GM19395 (cell line): ENCODE measurements around the gene SEC14L1.

Experiments used
- ATAC-seq: cut with Tn5 transposase; IDR thresholded peaks from one replicate; pipeline ENCODE4 v1.9.1; 2021; ENCODE audit warnings: mild to moderate bottlenecking, moderate library complexity; ENCODE audit not compliant: unreplicated experiment

Gene SEC14L1

DNA sequence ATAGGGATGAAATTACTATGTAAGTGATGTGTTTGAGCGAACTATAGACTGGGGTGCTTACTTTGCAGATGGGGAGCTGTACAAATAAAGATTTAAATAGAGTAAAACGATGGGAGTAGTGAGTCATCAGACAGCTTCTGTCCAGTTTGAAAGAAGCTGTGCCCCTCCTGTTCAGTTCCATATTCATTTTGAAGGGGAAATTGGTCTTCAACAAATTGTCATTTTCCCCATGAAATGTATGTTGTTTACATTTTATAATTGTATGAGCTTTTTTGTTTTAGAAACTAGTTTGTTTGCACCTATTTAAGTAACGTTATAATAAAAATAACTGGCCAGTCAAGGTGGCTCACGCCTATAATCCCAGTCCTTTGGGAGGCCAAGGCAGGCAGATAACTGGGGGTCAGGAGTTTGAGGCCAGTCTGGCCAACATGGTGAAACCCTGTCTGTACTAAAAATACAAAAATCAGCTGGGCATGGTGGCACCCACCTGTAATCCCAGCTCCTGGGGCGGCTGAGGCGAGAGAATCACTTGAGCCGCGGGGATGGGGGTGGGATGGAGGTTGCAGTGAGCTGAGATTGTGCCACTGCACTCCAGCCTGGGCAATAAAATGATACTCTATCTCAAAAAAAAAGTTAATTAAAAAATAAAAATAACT is 20.2 kb downstream of the SEC14L1 start:
- no peak for ATAC-seq

DNA sequence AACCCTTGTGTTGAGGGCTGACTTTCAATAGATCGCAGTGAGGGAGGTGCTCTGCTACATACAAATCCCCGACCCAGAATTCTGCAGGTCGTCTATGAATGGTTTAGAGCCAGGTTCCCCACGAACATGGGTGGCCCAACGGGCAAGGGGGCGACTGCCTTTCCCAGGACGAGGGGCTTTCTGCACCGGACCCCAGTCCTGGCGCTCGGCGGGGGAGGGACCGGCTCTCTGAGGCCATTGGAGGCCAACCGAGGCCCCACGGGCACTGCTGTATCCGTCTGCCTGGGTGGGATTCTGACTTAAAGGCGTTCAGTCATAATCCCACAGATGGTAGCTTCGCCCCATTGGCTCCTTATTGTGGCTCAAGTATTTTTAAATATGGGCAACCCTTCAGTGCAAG is 21.2 kb downstream of the SEC14L1 start:
- no peak for ATAC-seq

DNA sequence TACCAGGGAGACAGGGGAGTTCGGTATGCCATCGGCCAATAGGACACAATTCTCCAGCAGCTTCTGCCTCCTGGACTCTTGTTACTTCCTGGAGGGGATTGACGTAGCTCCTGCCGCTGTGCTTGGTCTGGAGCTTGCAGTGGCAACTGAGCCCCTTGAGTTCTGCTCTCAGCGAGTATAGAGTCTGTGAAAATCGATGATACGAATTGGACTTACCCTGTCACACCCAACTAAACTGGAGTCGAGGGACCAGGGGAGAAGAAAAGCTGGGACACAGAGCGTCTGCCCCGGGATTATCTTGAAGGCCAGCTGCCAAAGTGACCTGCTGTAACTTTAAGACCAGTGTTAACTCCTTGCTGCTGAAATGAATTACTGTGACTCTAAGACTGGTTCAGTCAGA is 22.2 kb downstream of the SEC14L1 start:
- ATAC-seq: no peak

DNA sequence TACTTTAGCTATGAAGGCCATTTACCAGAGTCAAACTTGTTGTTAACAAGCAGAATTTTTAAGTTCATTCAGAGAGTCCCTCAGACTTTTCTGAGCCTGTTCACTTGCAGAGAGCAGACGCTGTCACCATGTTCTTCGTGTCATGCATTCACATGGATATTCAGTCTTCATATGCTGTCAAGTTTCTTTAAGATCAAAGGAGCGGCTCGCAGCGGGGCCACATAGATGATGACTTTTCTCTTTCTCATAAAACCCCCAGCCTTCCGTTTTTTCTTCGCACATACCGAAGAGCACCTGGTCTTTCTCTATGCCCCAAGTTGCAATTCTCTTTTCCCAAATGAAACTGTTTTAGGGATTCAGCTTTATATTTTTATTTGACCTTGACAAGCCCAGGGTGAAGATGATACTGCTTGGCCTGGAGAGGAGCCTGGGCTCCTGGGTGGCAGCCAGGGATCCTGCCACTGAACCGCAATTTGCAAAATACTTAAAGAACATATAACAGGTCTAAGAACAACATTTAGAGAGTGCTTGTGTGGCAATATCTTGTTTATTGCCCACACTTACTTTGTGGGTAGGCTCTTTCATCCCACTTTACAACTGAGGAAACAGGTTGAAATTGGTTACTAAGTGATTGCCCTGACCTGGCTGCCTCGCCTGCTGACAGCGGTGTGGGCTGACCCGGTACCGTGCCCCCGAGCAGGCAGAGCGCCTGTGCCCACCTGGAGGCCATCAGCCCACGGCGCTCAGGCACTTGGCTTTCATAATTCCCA is 22.9 kb downstream of the SEC14L1 start:
- no peak for ATAC-seq

DNA sequence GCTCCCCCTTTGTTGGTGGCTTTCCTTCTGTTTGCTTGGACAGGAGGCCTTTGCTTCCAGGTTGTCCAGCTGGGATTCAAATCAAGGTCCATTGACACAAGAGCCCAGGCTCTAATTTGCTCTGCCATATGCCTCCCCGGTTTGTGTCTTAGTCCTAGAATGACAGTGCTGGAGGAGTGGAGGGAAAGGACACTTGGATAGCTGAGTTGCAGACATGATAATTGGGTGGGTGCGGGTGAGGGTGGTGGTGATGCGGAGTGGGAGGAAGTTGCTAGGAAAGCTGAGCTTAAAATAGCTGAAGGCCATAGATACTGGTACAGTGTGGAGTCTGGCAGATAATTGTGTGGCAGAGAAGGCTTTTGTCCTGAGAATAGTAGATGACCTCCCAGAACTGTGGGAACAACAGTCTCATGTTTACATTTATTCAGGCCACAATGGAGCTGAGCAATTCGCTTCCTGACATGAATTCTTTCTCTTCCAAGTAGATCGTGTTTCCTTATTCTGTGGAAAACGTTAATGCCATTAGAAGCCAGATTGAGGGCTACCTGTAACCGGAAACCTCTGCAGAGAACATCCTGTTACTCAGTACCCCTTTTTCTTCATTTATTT is 23.8 kb downstream of the SEC14L1 start:
- no peak for ATAC-seq

DNA sequence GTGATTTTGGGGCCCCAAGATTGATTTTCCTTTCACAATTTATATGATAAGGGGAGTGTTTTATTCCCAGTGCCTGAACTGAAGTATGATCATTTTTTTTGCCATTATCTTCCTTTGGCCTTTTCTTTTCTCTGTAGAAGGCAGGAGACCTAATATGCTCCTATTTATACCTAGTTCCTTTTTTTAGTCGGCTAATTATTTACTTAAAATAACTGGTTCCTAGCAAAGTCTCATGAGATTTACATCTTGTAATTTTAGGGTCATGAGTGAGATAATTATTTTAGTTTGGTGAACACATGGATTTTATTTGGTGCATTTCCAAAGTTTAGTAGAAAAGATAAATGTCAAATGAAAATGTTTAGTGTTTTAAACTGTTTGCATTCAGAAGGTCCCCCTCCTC is 24.8 kb downstream of the SEC14L1 start:
- ATAC-seq: no peak

DNA sequence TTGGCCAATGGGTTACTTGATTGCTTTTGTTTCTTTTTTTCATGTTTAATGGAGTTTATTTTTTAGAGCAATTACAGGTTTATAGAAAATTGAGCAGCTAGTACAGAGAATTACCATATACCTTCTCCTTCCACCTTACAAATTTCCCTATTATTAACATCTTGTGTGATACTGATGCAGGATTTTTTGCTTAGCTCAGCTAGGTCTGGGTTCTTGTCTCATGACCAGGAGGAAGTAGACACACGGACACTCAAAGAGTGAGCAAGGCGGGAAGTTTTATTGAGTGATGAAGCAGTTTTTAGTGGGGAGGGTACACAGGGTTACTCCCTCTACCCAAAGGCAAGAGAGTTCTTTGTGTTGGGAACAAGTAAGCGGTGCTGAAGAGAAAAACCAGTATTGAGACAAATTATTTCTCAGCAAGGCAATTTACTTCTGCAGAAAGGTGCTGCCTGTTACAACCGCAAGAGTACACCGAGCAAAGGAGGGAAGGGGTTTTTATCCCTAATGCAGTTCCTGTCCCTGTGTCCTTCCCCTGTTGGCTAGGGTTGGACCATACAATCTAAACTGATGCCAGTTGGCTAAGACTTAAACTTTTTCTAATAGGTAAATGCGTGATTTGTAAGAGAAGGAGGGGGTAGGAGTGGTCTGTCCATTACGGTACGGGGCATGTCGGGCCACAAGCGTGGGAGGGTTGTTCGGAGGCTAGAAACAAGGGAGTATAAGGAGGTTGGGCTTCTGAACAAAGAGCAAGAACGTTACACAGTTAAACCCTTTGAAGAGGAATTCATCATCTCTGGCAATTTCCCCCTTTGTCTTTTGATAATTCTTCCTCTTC is 26.9 kb downstream of the SEC14L1 start:
- ATAC-seq: no peak

DNA sequence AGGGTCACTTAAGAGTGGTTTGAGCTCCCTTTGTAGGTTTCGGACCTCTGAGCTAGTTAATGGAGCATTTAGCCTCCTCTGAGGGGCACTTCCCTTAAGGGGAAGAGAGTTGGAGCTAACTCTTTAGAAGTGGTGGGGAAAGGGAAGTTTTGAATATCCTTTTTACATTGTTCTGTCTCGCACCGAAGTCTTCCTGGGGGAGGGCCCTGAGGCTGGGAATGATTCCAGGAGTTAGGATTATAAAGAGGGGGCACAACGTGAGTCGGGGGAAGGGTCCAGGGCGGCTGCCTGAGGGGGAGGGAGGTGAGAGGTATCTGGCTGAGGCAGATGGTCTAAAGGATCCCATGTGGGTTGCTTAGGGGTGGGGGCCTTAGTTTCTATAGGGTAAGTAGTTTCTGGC is 32.3 kb downstream of the SEC14L1 start:
- no peak for ATAC-seq

DNA sequence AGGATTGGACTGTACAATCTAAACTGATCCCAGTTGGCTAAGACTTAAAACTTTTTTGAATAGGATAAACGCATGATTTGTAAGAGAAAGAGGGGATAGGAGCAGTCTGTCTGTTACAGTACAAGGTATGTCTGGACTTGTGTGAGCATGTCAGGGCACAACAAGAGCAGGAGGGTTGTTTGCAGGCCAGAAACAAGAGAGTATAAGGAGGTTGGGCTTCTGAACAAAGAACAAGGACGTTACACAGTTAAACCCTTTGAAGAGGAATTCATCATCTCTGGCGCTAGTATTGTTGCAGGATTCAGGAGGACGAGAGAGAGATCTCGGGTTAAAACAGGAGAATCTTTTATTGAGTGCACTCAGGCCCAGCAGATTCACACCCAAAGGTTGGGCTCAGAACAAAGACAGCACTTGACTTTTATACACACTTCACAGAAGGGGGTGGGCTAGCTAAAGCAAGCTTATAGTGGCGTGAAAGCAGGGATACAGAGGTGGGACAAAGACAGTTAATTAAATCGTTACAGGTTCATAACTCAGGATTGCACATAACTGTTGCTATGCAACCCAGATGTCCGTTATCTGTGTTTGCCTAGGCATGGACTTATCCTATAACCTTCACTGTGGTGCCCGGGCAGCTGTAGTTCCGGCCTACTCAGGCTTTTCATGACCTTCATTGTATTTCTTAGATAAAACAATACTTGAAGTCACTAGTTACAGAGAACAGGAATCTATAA is 34.3 kb downstream of the SEC14L1 start:
- ATAC-seq: no peak

DNA sequence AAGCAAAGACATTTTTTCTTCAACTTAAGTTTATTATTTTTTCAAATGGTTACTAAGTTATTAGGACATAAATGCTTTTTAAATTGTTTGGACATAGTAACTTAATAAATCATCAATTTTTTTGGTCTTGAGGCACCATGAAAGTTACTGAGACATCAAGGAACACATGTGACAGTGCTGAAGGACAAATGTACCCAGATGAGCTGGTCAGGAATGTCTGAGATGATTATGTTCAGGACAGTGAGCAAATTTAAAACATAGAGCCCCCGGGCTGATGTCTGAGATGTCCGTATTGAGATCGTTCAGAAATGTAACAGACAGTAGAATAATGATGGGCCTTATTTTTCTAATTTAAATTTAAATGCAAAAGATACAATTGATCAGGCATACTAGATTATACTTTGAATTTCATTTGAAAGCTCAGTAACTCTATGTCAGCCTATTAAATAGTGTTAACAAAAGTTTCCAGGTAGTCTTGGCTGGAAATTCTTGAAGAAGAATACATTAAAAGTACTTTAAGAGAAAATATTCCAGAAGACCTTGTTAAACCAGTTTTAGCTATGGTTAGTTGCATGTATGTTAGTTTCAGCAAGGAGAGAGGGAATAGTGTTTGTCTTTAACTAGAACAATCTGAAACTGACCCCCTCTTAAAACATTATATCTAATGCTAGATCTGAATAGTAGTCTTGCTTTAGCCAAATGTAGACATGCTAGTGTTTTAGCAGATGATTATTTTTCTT is 36.4 kb downstream of the SEC14L1 start:
- ATAC-seq: no peak

DNA sequence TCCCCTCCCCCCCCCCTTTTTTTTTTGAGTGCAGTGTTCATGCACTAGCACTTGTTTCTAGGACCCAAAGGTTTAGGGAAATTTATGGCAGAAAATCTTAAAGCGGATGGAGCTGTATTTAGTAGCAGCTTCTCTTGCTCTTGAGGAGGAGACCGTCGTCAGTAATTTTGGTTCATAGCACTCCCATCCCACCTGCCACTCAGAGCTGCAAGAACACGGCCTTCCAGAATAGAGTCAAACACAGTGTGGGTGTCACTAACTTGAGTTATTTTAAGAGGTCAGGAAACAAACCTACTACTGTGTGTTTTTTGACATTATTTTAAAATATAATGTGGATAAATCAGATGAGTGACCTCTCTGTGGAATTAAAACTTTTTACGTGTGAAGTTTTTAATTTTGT is 37.3 kb downstream of the SEC14L1 start:
- no peak for ATAC-seq

DNA sequence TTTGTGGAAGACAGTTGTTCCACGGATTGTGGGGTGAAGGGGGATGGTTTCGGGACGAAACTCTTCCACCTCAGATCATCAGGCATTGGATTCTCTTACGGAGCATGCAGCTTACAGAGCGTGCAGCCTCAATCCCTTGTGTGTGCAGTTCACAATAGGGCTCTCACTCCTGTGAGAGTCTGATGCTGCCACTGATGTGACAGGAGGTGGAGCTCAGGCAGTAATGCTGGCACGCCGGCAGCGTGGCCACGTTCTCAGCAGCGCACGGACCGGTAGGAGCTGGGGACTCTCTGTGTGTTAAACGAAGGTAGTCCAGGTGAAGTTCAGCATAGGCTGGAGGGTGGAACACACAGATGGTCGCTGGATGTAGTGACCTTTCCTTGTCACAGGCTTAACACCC is 37.8 kb downstream of the SEC14L1 start:
- no peak for ATAC-seq

DNA sequence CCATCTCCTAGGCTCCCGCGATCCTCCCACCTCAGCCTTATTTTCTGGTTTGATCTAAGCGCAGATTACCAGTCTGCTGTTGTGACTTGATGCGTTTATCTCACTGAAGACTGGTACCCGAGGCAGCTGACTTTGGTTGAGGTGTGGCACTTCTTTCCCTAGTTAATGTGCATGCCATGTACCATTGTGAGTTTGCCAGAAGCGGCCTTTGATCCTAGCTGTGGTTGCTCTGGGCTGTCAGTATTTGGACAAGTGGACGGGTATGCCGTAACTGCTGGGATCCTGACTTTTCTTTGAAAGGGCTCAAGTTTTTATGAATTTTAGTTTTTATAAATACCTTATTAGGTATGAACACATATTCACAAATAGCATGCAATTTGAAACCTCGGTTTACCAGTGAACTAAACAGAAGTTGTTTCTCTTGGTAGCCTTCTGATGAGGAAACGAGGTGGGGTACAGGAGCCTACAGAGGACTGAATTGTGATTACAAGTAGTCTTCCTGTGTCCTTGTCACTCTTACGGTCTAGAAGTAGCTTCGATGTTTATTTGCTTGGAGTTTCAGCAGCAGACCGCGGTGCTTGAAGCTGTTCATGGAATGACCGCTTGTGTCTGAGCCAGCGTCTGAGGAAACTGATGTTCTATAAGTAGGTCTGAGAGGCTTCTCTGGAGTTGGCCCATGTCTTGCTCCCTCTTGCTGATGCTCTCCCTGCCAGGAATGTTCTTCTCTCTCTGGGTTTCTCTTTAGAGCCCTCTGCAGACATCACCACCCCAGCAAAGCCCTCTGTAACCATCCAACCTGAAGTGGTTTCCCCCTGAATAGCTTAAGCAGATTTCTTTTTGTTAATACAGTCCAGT is 40.0 kb downstream of the SEC14L1 start:
- ATAC-seq: no peak

DNA sequence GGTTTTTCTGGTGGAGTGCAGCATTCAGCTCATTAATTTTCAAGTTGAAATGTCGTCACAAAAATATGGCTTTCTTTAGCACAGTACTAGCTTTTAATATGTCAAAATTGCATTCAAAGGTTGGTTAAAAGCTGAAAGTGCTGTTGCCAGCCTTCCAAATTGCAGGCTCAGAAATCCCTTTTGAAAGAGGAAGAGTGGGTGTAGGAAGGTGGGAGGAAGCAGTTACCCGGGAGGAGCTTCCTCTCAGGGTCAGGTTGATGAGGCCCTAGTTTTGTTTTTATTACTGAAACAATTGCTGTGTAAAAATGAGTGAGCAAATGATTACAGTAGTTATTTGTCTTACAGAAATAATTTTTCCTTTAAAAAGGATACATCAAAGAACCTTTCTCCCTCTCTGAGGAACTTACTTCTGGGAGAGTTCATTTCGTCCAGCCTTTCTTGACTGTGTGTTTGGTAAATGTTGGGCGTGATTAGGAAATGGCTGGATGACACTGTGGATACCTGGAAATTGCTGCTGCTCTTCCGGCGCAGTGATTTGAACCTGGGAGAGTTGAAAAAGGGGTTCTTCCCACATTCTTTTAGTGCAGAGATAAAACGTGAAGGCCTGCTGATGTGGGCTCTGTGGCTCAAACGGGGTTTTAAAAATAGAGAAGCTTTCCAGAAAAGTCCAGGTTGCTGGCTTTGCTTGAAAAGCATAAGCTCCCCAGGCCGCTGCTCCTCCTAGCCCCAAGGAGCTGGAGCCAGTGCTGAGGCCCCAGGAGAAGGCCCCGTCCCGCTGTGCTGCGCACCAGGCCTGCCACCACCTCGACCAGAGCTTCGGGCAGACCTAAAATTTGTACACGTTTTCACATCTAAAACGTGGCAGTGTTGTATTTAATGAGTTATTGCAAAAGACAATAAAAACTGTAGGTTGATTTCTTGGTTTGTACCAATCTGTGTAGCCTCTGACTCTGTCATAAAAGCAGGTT is 41.7 kb downstream of the SEC14L1 start:
- no peak for ATAC-seq

DNA sequence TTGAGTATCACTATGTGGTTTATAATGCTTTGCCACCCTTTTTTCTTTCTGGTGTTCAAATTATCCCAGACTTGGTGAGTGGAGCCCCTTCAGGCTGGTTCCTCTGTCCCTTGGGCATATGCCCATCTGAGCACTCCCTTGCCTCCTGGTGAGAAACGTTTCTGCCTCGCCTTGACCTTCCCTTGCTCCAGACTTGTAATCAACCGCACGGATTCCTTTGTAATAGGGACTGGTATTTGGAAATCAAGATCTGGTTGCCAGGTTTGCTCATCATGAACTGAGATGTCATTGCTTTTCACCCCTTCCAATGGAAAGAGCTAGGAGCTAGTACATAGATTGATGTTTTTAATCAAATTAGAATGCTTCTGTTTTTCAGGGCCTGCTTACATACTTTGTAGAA is 43.7 kb downstream of the SEC14L1 start:
- ATAC-seq: no peak

DNA sequence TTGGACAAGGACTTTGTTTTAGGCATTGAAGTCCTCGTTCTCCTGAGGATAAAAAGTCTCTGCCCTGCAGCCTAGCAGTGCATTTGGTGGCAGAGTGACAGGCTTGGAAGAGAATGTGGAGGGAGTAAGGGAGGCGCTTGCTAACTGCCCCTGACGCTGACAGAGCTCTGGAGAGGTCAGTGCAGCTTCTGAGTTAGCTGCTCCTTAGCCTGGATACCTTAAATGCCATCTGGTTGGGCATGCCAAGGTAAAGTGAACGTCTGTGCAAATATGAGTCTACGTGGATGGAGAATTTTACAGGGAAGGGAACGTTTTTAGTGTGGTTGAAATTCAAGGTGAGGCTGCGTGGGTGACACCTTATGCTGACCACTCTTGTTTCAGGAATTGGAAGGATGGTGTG is 44.4 kb downstream of the SEC14L1 start:
- no peak for ATAC-seq

DNA sequence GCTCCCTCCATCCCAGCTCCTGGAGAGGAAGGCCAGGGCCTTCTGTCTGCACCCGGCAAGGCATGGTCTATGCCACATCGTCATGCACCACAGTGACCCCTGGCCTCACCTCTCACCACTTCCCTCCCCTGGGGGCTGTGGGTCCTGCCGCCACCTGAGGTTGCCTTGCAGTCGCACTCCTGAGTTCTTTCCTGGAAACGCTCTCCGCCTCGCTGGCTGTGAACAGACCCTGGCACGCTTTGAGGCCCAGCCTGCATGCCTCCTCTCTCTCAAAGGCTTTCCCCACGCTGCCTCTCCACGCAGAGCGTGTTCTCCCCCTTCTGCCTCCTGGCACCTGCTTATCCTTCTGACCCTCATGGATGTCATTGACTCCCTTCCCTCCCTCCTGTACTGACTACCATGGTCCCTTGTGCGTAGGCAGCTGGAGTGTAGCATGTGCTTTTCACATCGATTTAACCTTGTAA is 45.4 kb downstream of the SEC14L1 start:
- ATAC-seq: no peak
